Measurements from ENCODE around the gene AHSG.

DNA sequence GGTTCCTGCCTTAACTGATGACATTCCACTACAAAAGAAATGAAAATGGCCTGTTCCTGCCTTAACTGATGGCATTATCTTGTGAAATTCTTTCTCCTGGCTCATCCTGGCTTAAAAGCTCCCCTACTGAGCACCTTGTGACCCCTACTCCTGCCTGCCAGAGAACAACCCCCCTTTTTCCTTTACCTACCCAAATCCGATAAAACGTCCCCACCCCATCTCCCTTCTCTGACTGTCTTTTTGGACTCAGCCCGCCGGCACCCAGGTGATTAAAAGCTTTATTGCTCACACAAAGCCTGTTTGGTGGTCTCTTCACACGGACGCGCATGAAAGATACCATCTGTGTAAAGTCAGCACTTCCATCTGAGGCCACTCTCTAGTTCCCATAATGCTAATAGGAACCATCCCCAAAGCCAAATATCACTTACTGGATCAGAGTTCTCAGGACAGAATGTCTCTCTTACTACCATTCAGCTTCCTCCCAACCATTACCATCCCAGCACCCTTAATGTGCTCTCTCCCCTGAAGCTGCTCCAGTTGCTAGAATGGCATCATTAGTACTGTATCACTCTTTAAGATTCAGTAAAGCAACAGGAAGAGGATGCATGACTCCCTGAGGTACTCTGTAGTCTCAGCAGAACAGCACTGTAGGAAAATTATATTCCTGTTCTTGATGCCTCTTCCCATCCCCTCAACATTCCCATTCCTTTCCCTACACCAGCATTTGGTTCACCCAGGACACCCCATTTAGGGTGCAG is 50.7 kb downstream of the AHSG start:
- TF ChIP-seq CTCF (conservative IDR thresholded peaks at IDR 0.05 in 1 of 2, IDR thresholded peaks at IDR 0.05 in 1 of 2; ENCODE audit: low read depth in 1 of 2, low read length in 2 of 2) (no peak), EZH2 (IDR thresholded peaks at IDR 0.05; ENCODE audit: low read length, missing control alignments) (no peak)

All from fibroblast of lung (primary cell).